ENCODE results near the gene RNF144A. TPM values are rescaled to one million over a fixed set of nuclear protein-coding genes. Genes with fewer than 3 reads are reported as not detected.

The RNF144A gene
- total and polyA plus RNA-seq, 2 experiments from 2014 or later = 5.4 to 10.1 TPM

- Histone ChIP-seq H3K4me2 (no peak overlapping the region), H3K9me3 (ENCODE audit: low read depth) (no peaks in the 10 kb centered on the region), H3K9me2 (replicated peaks; ENCODE audit: insufficient read depth) (no peaks in the 10 kb centered on the region), H4K20me1 (ENCODE audit: insufficient read depth, poor library complexity, severe bottlenecking) (no peaks in the 10 kb centered on the region), H3K79me2 (no peaks in the 10 kb centered on the region), H3K4me3 (no peak overlapping the region), H3K27me3 (peaks cover 8% of the 10 kb centered on the region), H3K27ac (no peak overlapping the region), H3K4me1 (ENCODE audit: insufficient read depth) (no peaks in the 10 kb centered on the region), H2AFZ (no peak overlapping the region), H3K36me3 (replicated peaks; ENCODE audit: insufficient read depth, low read depth) (no peaks in the 10 kb centered on the region)
- WGBS (ENCODE audit: low lambda C conversion rate, missing lambda C conversion rate) = 65% methylated on average over 3 of the region's 3 CpGs
- TF ChIP-seq EZH2phosphoT487 (IDR thresholded peaks at IDR 0.05; ENCODE audit: low read depth, severe bottlenecking, unreplicated experiment) (no peak), CTCF (IDR thresholded peaks at IDR 0.05; ENCODE audit: poor library complexity) (no peak), EZH2 (IDR thresholded peaks at IDR 0.05; ENCODE audit: borderline replicate concordance) (no peak)
- DNase-seq (ENCODE audit: low spot score) = no peak
These were observed 31.2 kb upstream of the RNF144A start for GRCh38 chr2:6885968-6886367.

GRCh38 chr2:6887751-6888192 lies 29.4 kb upstream of the RNF144A start:
- WGBS (ENCODE audit: low lambda C conversion rate, missing lambda C conversion rate) = 62% methylated on average over 3 of the region's 3 CpGs
- no peak overlapping the region for H3K4me3 ChIP-seq

GRCh38 chr2:6888724-6889123 lies 28.5 kb upstream of the RNF144A start:
- Histone ChIP-seq H3K27me3 (peaks cover 8% of the 10 kb centered on the region), H4K20me1 (ENCODE audit: insufficient read depth, poor library complexity, severe bottlenecking) (no peaks in the 10 kb centered on the region), H3K4me2 (no peak overlapping the region), H2AFZ (no peak overlapping the region), H3K4me1 (ENCODE audit: insufficient read depth) (no peaks in the 10 kb centered on the region), H3K4me3 (no peak overlapping the region), H3K79me2 (no peaks in the 10 kb centered on the region), H3K27ac (no peak overlapping the region), H3K36me3 (replicated peaks; ENCODE audit: insufficient read depth, low read depth) (no peaks in the 10 kb centered on the region), H3K9me2 (replicated peaks; ENCODE audit: insufficient read depth) (no peaks in the 10 kb centered on the region), H3K9me3 (ENCODE audit: low read depth) (no peaks in the 10 kb centered on the region)
- TF ChIP-seq EZH2 (IDR thresholded peaks at IDR 0.05; ENCODE audit: borderline replicate concordance) (no peak), EZH2phosphoT487 (IDR thresholded peaks at IDR 0.05; ENCODE audit: low read depth, severe bottlenecking, unreplicated experiment) (no peak), CTCF (IDR thresholded peaks at IDR 0.05; ENCODE audit: poor library complexity) (no peak)
- DNase-seq (ENCODE audit: low spot score) = no peak
- WGBS (ENCODE audit: low lambda C conversion rate, missing lambda C conversion rate) = 87% methylated on average over 4 of the region's 4 CpGs

More at GRCh38 chr2:6887751-6888192, 29.4 kb upstream of the RNF144A start:
- no peaks in the 10 kb centered on the region for H3K36me3 ChIP-seq (replicated peaks; ENCODE audit: insufficient read depth, low read depth)
- no peak overlapping the region for H2AFZ ChIP-seq
- H3K4me1 ChIP-seq (ENCODE audit: insufficient read depth) = no peaks in the 10 kb centered on the region
- DNase-seq (ENCODE audit: low spot score) = no peak
- no peaks in the 10 kb centered on the region for H3K79me2 ChIP-seq
- TF ChIP-seq EZH2phosphoT487 (IDR thresholded peaks at IDR 0.05; ENCODE audit: low read depth, severe bottlenecking, unreplicated experiment) (no peak), CTCF (IDR thresholded peaks at IDR 0.05; ENCODE audit: poor library complexity) (no peak), EZH2 (IDR thresholded peaks at IDR 0.05; ENCODE audit: borderline replicate concordance) (no peak)
- H3K27ac ChIP-seq = no peak overlapping the region
- no peaks in the 10 kb centered on the region for H4K20me1 ChIP-seq (ENCODE audit: insufficient read depth, poor library complexity, severe bottlenecking)
- H3K27me3 ChIP-seq = peaks cover 8% of the 10 kb centered on the region
- no peaks in the 10 kb centered on the region for H3K9me3 ChIP-seq (ENCODE audit: low read depth)
- no peaks in the 10 kb centered on the region for H3K9me2 ChIP-seq (replicated peaks; ENCODE audit: insufficient read depth)
- no peak overlapping the region for H3K4me2 ChIP-seq
